Measurements from ENCODE around the gene SH3BP1. TPM values are rescaled to one million over a fixed set of nuclear protein-coding genes. Genes with fewer than 3 reads are reported as not detected.

Gene SH3BP1
- total and polyA plus RNA-seq, 9 of the 15 experiments (the other 6 are each of a cell fraction or from before 2014, with no cell fraction given) = 0.10 to 36.2 (median 10.4) TPM

DNA sequence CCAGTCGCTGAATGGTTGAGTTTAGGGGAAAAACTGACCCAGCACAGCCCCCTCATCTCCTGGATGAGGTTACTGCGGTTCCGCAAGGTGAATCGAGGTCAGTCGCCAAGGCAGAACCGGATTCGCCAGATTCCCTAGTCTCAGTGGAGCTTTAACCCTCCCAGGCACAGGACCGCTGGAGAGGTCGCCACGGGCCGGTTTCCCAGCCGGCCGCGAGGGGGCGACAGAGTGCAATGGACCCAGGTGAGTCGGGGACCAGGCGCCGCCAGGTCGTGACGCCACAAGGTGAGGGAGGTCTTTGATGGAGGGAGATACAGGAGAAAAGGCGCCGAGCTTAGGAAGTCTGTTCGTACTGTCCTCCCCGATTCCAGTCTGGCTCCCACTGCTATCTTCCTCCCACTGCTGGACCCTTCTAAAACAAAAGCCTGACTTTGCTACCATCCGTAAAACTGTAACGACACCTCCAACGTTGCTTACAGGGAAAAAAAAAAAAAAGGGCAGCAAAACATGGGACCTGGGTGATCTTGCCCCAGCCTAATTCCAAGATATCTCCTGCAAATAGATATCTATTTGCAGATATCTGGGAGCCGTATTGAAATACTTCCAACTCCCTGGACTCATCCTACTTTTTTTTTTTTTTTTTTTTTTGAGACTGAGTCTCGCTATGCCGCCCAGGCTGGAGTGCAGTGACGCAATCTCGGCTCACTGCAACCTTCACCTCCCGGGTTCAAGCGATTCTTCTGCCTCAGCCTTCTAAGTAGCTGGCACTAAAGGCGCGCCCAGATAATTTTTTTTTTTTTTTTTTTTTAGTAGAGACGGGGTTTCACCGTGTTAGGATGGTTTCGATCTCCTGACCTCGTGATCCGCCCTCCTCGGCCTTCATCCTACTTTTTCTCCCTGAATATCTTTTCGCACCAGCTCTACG, 32.2 kb upstream of the SH3BP1 start (continued):
- TF ChIP-seq, protein P1, sequence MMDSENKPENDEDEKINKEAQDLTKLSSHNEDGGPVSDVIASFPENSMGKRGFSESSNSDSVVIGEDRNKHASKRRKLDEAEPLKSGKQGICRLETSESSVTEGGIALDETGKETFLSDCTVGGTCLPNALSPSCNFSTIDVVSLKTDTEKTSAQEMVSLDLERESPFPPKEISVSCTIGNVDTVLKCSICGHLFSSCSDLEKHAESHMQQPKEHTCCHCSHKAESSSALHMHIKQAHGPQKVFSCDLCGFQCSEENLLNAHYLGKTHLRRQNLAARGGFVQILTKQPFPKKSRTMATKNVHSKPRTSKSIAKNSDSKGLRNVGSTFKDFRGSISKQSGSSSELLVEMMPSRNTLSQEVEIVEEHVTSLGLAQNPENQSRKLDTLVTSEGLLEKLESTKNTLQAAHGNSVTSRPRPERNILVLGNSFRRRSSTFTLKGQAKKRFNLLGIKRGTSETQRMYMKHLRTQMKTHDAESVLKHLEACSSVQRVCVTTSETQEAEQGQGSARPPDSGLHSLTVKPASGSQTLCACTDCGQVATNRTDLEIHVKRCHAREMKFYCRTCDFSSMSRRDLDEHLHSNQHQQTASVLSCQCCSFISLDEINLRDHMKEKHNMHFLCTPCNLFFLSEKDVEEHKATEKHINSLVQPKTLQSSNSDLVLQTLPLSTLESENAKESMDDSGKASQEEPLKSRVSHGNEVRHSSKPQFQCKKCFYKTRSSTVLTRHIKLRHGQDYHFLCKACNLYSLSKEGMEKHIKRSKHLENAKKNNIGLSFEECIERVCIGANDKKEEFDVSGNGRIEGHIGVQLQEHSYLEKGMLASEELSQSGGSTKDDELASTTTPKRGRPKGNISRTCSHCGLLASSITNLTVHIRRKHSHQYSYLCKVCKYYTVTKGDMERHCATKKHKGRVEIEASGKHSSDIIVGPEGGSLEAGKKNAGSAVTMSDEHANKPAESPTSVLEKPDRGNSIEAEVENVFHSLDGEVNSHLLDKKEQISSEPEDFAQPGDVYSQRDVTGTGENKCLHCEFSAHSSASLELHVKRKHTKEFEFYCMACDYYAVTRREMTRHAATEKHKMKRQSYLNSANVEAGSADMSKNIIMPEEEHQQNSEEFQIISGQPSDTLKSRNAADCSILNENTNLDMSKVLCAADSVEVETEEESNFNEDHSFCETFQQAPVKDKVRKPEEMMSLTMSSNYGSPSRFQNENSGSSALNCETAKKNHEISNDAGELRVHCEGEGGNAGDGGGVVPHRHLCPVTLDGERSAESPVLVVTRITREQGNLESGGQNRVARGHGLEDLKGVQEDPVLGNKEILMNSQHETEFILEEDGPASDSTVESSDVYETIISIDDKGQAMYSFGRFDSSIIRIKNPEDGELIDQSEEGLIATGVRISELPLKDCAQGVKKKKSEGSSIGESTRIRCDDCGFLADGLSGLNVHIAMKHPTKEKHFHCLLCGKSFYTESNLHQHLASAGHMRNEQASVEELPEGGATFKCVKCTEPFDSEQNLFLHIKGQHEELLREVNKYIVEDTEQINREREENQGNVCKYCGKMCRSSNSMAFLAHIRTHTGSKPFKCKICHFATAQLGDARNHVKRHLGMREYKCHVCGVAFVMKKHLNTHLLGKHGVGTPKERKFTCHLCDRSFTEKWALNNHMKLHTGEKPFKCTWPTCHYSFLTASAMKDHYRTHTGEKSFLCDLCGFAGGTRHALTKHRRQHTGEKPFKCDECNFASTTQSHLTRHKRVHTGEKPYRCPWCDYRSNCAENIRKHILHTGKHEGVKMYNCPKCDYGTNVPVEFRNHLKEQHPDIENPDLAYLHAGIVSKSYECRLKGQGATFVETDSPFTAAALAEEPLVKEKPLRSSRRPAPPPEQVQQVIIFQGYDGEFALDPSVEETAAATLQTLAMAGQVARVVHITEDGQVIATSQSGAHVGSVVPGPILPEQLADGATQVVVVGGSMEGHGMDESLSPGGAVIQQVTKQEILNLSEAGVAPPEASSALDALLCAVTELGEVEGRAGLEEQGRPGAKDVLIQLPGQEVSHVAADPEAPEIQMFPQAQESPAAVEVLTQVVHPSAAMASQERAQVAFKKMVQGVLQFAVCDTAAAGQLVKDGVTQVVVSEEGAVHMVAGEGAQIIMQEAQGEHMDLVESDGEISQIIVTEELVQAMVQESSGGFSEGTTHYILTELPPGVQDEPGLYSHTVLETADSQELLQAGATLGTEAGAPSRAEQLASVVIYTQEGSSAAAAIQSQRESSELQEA (IDR thresholded peaks at IDR 0.05; ENCODE audit: low read depth) = no peak
- TF ChIP-seq MEF2A (IDR thresholded peaks at IDR 0.05; ENCODE audit: control insufficient read depth, low read depth, low read length) = no peak
- peak; percentile 99 for TF ChIP-seq ZEB2 (IDR thresholded peaks at IDR 0.05)
- TF ChIP-seq NEUROD1 (IDR thresholded peaks at IDR 0.05; ENCODE audit: borderline replicate concordance, low read depth, low read length, partially characterized antibody) = no peak
- TF ChIP-seq COPS2 (conservative IDR thresholded peaks at IDR 0.05) = no peak
- peak; percentile 77 for TF ChIP-seq CREM (IDR thresholded peaks at IDR 0.05; ENCODE audit: low read depth)
- no peak for TF ChIP-seq ZNF121 (CRISPR knock-in tag; conservative IDR thresholded peaks at IDR 0.05)
- TF ChIP-seq, protein P2, sequence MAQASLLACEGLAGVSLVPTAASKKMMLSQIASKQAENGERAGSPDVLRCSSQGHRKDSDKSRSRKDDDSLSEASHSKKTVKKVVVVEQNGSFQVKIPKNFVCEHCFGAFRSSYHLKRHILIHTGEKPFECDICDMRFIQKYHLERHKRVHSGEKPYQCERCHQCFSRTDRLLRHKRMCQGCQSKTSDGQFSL (CRISPR knock-in tag; IDR thresholded peaks at IDR 0.05) = no peak
- TF ChIP-seq, protein P2 (tag; IDR thresholded peaks at IDR 0.05) = no peak
- TF ChIP-seq ZSCAN29 (IDR thresholded peaks at IDR 0.05) = no peak
- no peak for TF ChIP-seq KDM4B (IDR thresholded peaks at IDR 0.05; ENCODE audit: borderline replicate concordance in 2 of 2, low read depth in 1 of 2)
- peak; percentile 54; the same call in 1 of the 2 replicates for TF ChIP-seq ZBTB7A (IDR thresholded peaks at IDR 0.05; ENCODE audit: borderline replicate concordance, control insufficient read depth, low read depth, low read length)
- peak; percentile 97 for TF ChIP-seq SMARCB1 (IDR thresholded peaks at IDR 0.05; ENCODE audit: insufficient read length, low read depth)
- no peak for TF ChIP-seq ZNF79 (CRISPR knock-in tag; IDR thresholded peaks at IDR 0.05; ENCODE audit: low read depth)
- no peak for TF ChIP-seq EWSR1 (IDR thresholded peaks at IDR 0.05; ENCODE audit: borderline replicate concordance, low read depth, partially characterized antibody)
- no peak for TF ChIP-seq PYGO2 (tag; IDR thresholded peaks at IDR 0.05)
- TF ChIP-seq RUNX1 (IDR thresholded peaks at IDR 0.05; ENCODE audit: low read depth) = no peak
- TF ChIP-seq DPF2 (IDR thresholded peaks at IDR 0.05) = no peak
- no peak for TF ChIP-seq BCL6 (CRISPR knock-in tag; IDR thresholded peaks at IDR 0.05)
- no peak for TF ChIP-seq FOXP1 (CRISPR knock-in tag; IDR thresholded peaks at IDR 0.05)
- no peak for TF ChIP-seq ZNF57 (CRISPR knock-in tag; IDR thresholded peaks at IDR 0.05)
